Testis (tissue), 3 donors: ENCODE data around the gene KDM3B. TPM values are rescaled to one million over a fixed set of nuclear protein-coding genes. Genes with fewer than 3 reads are reported as not detected.
A peak's percentile ranks its signal among the peaks of the same experiment; 100 is the strongest.

Experiments
- DNase-seq: peaks from one replicate; pipeline ENCODE4 v3.0.0-alpha.2; 2019
- H3K27ac ChIP-seq, 2 donors: fragments of 200-600 bp; sonication (generic); one replicate each; pipeline ENCODE4 v1.5.1; 2019
- H3K27me3 ChIP-seq: fragments of 200-600 bp; sonication (generic); one replicate; pipeline ENCODE4 v1.5.1; 2019
- H3K36me3 ChIP-seq: fragments of 200-600 bp; sonication (generic); one replicate; pipeline ENCODE4 v1.5.1; 2017; ENCODE audit warnings: low read depth; ENCODE audit errors: missing control alignments
- H3K4me1 ChIP-seq: fragments of 200-600 bp; sonication (generic); one replicate; pipeline ENCODE4 v1.5.1; 2019
- H3K4me3 ChIP-seq, 2 donors: fragments of 200-600 bp; sonication (generic); one replicate each; pipeline ENCODE4 v1.5.1; 2017 to 2019
- H3K9me3 ChIP-seq: fragments of 200-600 bp; sonication (generic); one replicate; pipeline ENCODE4 v1.5.1; 2017
- POLR2A ChIP-seq: fragments of 450-650 bp; IDR thresholded peaks from one replicate; pipeline ENCODE4 v1.6.1; 2017; ENCODE audit warnings: antibody characterized with exemption, mild to moderate bottlenecking, moderate library complexity
- WGBS, 2 donors: methylation state at CpG; one replicate each; pipeline ENCODE4 v1.1.5; 2018; 5-methylcytosine and 5-hydroxymethylcytosine counted together
- intact Hi-C: fragments of 100-400 bp; cut with DNase I; formaldehyde crosslinking; loops from one replicate; pipeline ENCODE4 v1.15.1; 2023; ENCODE audit warnings: low total_unique reads
- polyA plus RNA-seq: library from polyadenylated mRNA; stranded (reverse); fragments of 350-450 nt; fragmentation: Illumina TruSeq; extraction: RNeasy Lipid Tissue Mini Kit (QIAGEN cat#74804); gene quantifications from one replicate; pipeline ENCODE4 v1.2.3, GENCODE V29; 2014; ENCODE audit warnings: low read depth, low replicate concordance; ENCODE audit not compliant: insufficient read depth
- total RNA-seq, 2 donors: library from RNA; depleted of rRNA; stranded (reverse); fragments of >200 nt; gene quantifications; one replicate each; pipeline ENCODE4 v1.2.3, GENCODE V29; 2016
- TF ChIP-seq, protein P1 (sequence below), 3 experiments: fragments of 450-650 bp in 2 of 3; fragments of 200-600 bp in 1 of 3; sonication (generic) in 1 of 3; IDR thresholded peaks; one replicate each; pipeline ENCODE4 v1.5.1; 2016 to 2019; ENCODE audit warnings: antibody characterized with exemption in 3 of 3, mild to moderate bottlenecking in 2 of 3, moderate library complexity in 1 of 3

KDM3B gene
- total and polyA plus RNA-seq, 3 donors from 2014 or later: 61.8 to 85.3 (median 81.1) TPM

DNA sequence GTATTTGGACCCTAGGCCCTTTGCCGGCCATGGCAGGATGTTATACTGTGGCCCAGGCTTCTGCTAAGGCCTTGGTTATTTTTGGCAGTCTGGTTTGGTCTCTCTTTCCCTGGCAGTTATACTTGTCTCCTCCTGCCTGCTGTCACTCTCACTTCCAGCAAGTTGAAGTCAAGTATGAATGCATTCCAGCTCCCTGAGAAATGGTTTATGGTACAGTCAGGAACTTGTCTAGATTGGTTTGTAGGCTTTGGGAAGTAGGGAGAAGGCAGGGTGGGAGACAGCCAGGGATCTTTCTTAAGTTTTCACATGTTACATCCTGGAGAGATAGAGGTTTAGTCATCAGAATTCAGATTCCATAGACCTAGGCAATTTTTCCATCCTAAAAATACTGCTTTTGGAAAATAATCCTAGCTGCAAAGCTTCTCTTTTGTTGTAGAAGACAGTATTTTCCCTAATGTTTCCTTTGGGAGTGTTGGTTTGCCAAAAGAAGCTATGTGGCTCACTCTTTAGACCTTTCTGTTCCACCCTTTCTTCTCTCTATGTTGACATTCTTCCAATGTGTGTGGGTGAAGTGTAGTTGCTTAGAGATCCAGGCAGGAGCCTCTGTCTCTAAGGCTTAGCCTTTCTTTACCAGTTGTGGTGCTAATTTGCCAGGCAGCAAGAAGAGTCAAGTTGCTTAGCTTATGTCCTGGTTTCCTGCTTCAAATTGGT is 2.5 kb upstream of the KDM3B start:
- intact Hi-C loops: no loop called here
- H3K4me3 ChIP-seq: no peak overlapping the region
- TF ChIP-seq, protein P1, sequence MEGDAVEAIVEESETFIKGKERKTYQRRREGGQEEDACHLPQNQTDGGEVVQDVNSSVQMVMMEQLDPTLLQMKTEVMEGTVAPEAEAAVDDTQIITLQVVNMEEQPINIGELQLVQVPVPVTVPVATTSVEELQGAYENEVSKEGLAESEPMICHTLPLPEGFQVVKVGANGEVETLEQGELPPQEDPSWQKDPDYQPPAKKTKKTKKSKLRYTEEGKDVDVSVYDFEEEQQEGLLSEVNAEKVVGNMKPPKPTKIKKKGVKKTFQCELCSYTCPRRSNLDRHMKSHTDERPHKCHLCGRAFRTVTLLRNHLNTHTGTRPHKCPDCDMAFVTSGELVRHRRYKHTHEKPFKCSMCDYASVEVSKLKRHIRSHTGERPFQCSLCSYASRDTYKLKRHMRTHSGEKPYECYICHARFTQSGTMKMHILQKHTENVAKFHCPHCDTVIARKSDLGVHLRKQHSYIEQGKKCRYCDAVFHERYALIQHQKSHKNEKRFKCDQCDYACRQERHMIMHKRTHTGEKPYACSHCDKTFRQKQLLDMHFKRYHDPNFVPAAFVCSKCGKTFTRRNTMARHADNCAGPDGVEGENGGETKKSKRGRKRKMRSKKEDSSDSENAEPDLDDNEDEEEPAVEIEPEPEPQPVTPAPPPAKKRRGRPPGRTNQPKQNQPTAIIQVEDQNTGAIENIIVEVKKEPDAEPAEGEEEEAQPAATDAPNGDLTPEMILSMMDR (IDR thresholded peaks at IDR 0.05): no peak
- no peak for TF ChIP-seq POLR2A
- WGBS, 2 donors: 67 to 73% methylated on average over 1 of the region's 1 CpG
- H3K9me3 ChIP-seq: no peaks in the 10 kb centered on the region
- no peaks in the 10 kb centered on the region for H3K27me3 ChIP-seq
- no peak for DNase-seq
- no peaks in the 10 kb centered on the region for H3K36me3 ChIP-seq
- H3K27ac ChIP-seq: peak overlapping the region in 1 of 2 donors; percentile 3
- peaks cover 7% of the 10 kb centered on the region for H3K4me1 ChIP-seq

DNA sequence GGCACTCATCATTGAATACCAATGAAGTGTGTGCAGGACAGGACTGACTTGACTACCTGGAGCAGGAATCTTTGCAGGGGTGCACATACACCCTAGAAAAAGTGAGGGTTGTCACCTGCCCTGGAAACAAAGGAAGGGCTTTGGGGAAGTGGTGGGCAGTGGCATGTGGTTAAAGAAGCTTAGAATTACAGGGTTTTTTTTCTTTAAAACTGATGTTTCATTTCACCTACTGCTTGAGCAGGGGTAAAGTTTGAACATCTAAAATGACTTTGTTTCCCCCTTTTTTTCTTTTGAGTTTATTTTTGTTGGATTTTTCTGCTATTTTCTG is 2.0 kb upstream of the KDM3B start:
- Histone ChIP-seq H3K27me3 (no peaks in the 10 kb centered on the region), H3K4me3 (no peak overlapping the region), H3K36me3 (no peaks in the 10 kb centered on the region), H3K27ac (no peak overlapping the region), H3K4me1 (peaks cover 10% of the 10 kb centered on the region), H3K9me3 (no peaks in the 10 kb centered on the region)
- intact Hi-C loops: no loop called here
- no peak for DNase-seq
- TF ChIP-seq, protein P1 (IDR thresholded peaks at IDR 0.05): no peak
- TF ChIP-seq POLR2A: no peak

- Histone ChIP-seq H3K4me1 (peaks cover 12% of the 10 kb centered on the region), H3K27ac (no peak overlapping the region), H3K9me3 (no peaks in the 10 kb centered on the region), H3K36me3 (no peaks in the 10 kb centered on the region), H3K4me3 (no peak overlapping the region), H3K27me3 (no peaks in the 10 kb centered on the region)
- 78 to 81% methylated on average over 1 of the region's 1 CpG for WGBS, 2 donors
- no peak for DNase-seq
- intact Hi-C loops: no loop called here
- no peak for TF ChIP-seq POLR2A
- TF ChIP-seq, protein P1 (IDR thresholded peaks at IDR 0.05): no peak
Measured at GRCh38 chr5:138351056-138351455, 1.4 kb upstream of the KDM3B start.

DNA sequence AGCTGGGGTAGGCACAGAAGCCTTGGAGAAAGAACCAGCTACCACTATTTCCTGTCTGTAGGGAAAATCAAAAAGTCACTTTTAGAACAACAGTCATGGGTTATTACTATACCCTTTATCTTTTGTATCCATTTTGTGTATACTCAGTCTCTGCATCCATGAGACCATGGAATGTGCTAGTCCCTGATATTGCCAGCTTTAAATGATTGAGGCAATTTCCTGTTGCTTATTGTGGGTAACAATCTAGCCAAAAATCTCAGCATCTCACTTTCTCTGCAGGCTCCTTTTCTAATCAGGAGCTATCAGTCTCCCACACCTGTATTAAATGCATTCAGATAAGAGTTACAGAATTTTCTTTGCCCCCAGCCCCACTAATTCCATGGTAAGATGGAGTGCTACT is 968 bp upstream of the KDM3B start:
- no peak for TF ChIP-seq POLR2A
- TF ChIP-seq, protein P1 (IDR thresholded peaks at IDR 0.05): no peak
- no peaks in the 10 kb centered on the region for H3K36me3 ChIP-seq

More for the DNA sequence above, 968 bp upstream of the KDM3B start:
- Histone ChIP-seq H3K27me3 (no peaks in the 10 kb centered on the region), H3K4me1 (peaks cover 12% of the 10 kb centered on the region), H3K9me3 (no peaks in the 10 kb centered on the region), H3K27ac (no peak overlapping the region), H3K4me3 (no peak overlapping the region)
- intact Hi-C loops: no loop called here
- no peak for DNase-seq
